ENCODE data around the gene FHDC1. TPM values are rescaled to one million over a fixed set of nuclear protein-coding genes. Genes with fewer than 3 reads are reported as not detected.
A peak's percentile ranks its signal among the peaks of the same experiment; 100 is the strongest.

FHDC1 gene
- total RNA-seq, 4 donors from 2014 or later: 6.6 to 32.8 (median 25.4) TPM

DNA sequence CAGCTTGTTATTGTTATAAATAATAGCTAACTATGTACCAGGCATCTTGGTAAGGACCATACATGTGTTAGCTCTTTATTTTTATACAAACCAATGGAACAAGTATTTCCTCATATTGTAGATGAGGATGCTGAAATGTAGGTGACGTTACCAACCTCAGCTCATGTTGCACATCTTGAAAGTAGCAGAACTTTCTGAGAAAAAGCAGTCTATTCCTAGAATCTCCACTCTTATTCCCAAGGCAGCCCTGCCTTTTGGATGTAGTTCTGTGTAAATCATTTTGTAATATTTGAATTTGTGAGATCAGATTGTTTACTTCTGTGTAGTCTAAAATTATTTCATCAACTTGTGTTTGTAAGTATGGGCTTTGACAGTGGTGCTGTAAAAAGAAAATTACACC lies 5.3 kb downstream of the FHDC1 start:
- H3K27me3 ChIP-seq: no peaks in the 10 kb centered on the region
- H3K4me3 ChIP-seq: no peak overlapping the region
- peaks cover 0 to 8% (median 0%) of the 10 kb centered on the region in 3 donors for H3K36me3 ChIP-seq
- peaks cover 3 to 34% (median 10%) of the 10 kb centered on the region in 4 donors for H3K4me1 ChIP-seq
- DNase-seq: no peak
- H3K27ac ChIP-seq: no peak overlapping the region
- no peaks in the 10 kb centered on the region for H3K9me3 ChIP-seq
- no peak for TF ChIP-seq POLR2A (IDR thresholded peaks at IDR 0.05)
- TF ChIP-seq, protein P1, sequence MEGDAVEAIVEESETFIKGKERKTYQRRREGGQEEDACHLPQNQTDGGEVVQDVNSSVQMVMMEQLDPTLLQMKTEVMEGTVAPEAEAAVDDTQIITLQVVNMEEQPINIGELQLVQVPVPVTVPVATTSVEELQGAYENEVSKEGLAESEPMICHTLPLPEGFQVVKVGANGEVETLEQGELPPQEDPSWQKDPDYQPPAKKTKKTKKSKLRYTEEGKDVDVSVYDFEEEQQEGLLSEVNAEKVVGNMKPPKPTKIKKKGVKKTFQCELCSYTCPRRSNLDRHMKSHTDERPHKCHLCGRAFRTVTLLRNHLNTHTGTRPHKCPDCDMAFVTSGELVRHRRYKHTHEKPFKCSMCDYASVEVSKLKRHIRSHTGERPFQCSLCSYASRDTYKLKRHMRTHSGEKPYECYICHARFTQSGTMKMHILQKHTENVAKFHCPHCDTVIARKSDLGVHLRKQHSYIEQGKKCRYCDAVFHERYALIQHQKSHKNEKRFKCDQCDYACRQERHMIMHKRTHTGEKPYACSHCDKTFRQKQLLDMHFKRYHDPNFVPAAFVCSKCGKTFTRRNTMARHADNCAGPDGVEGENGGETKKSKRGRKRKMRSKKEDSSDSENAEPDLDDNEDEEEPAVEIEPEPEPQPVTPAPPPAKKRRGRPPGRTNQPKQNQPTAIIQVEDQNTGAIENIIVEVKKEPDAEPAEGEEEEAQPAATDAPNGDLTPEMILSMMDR (IDR thresholded peaks at IDR 0.05): no peak

GRCh38 chr4:152942346-152942745 lies 6.2 kb downstream of the FHDC1 start:
- Histone ChIP-seq H3K9me3 (no peaks in the 10 kb centered on the region), H3K27ac (no peak overlapping the region), H3K4me3 (no peak overlapping the region), H3K4me1 (peaks cover 3 to 43% (median 7%) of the 10 kb centered on the region in 4 donors), H3K27me3 (no peaks in the 10 kb centered on the region), H3K36me3 (peaks cover 0 to 8% (median 0%) of the 10 kb centered on the region in 3 donors)
- DNase-seq: no peak
- TF ChIP-seq, protein P1 (IDR thresholded peaks at IDR 0.05): no peak
- no peak for TF ChIP-seq POLR2A (IDR thresholded peaks at IDR 0.05)

DNA sequence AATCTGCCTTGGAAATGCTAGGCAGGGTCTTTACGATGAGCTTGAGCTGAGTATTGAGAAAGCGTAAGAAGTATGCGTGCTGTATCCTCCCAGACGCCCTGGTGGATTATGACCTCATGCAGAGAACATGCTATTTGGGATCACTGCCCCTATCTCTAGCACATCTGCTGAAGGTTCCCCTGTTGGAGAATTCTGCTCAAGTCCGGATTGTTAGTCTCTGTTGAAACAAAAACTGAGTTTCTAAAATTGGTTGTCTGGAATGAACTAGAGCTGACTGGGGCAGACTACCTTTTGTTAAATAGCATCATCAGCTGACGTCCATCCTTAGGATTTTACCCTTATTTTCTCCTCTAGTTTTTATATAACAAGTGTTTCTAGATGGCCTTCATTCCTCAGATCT lies 7.5 kb downstream of the FHDC1 start:
- peaks cover 0 to 42% (median 7%) of the 10 kb centered on the region in 4 donors for H3K4me1 ChIP-seq
- H3K27ac ChIP-seq: peak overlapping the region in 2 of 4 donors; percentile 41 to 59
- DNase-seq: no peak
- peaks cover 0 to 8% (median 0%) of the 10 kb centered on the region in 3 donors for H3K36me3 ChIP-seq
- H3K27me3 ChIP-seq: no peaks in the 10 kb centered on the region
- H3K4me3 ChIP-seq: no peak overlapping the region
- no peaks in the 10 kb centered on the region for H3K9me3 ChIP-seq
- TF ChIP-seq, protein P1 (IDR thresholded peaks at IDR 0.05): no peak
- no peak for TF ChIP-seq POLR2A (IDR thresholded peaks at IDR 0.05)

DNA sequence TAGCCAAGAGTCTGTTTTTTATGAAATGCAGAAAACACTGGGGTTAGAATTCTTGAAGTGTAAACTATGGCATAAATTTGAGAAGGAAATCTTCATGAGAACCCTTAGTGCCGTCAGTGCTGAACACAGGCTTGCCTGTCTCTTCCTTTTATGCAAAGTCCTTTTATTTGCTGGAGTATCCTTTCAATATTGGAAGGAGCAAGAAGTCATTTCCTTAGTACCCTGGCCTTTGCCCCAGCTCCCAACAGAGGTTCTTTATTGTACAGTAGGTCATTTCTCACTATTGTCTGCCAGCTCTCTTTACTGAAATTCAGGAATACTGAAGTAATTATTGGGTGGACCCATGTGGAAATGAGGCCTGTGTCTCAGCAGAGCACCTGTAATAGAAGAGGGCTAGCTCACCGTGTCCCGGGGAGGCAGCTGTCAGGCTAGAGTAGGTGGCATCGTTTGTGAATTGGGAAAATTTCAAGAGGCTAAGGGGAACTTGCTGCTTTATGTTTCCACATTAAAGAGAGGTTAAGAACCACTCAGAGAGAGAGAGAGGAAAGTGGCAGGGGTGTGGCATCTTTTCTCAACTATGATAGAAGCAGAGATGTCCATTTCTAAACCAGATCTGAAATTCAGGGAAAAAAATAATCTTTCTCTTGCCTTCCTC lies 8.7 kb downstream of the FHDC1 start:
- H3K36me3 ChIP-seq: peaks cover 0 to 8% (median 0%) of the 10 kb centered on the region in 3 donors
- peak overlapping the region in 2 of 4 donors; percentile 47 to 59 for H3K27ac ChIP-seq
- H3K27me3 ChIP-seq: no peaks in the 10 kb centered on the region
- H3K4me1 ChIP-seq: peaks cover 0 to 43% (median 7%) of the 10 kb centered on the region in 4 donors
- no peak overlapping the region for H3K4me3 ChIP-seq
- H3K9me3 ChIP-seq: no peaks in the 10 kb centered on the region
- TF ChIP-seq, protein P1 (IDR thresholded peaks at IDR 0.05): no peak
- TF ChIP-seq POLR2A (IDR thresholded peaks at IDR 0.05): no peak
- DNase-seq: peak in 1 of 3 donors; percentile 61

- no peak for DNase-seq
- TF ChIP-seq, protein P1 (IDR thresholded peaks at IDR 0.05): no peak
- no peak for TF ChIP-seq POLR2A (IDR thresholded peaks at IDR 0.05)
- Histone ChIP-seq H3K4me1 (peaks cover 0 to 51% (median 7%) of the 10 kb centered on the region in 4 donors), H3K4me3 (no peak overlapping the region), H3K36me3 (peaks cover 0 to 8% (median 0%) of the 10 kb centered on the region in 3 donors), H3K27me3 (no peaks in the 10 kb centered on the region), H3K9me3 (no peaks in the 10 kb centered on the region), H3K27ac (peak overlapping the region in 1 of 4 donors; percentile 65)
Observed at GRCh38 chr4:152945639-152946038, 9.5 kb downstream of the FHDC1 start.

All from Peyer's patch (tissue), 4 donors.